ENCODE measurements around the gene EPB41L4A. TPM values are rescaled to one million over a fixed set of nuclear protein-coding genes. Genes with fewer than 3 reads are reported as not detected.

The EPB41L4A gene
- total and polyA plus RNA-seq, 9 donors: 2.7 to 12.3 (median 7.9) TPM

DNA sequence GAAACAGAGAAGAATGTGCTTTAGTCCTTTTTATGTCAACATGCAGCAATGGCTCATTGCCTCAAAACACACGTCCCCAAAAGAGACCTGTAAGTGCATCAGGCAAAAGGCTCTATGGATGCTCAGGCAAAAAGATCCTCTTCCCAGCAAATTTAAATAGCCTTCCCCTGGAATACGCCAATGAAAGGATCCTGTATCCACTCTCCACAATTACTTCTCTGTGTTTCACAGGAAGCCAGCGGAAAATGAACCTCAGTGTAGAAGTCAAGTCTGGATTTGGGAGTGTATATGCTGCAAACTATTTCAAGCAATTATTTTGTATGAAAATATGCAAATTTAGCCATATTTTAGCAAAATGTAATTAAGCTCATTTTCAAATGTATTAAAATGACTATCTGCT lies 217.9 kb downstream of the EPB41L4A start:
- no peak overlapping the region for H3K27ac ChIP-seq
- no peaks in the 10 kb centered on the region for H3K9me3 ChIP-seq
- H3K4me3 ChIP-seq: no peak overlapping the region
- 96 to 98% (median 97%) methylated on average over 3 of the region's 3 CpGs for WGBS, 3 donors
- intact Hi-C loops (cut with DNase I): no loop called here
- no peaks in the 10 kb centered on the region for H3K27me3 ChIP-seq
- no peaks in the 10 kb centered on the region for H3K36me3 ChIP-seq
- DNase-seq: no peak
- TF ChIP-seq, protein P1, sequence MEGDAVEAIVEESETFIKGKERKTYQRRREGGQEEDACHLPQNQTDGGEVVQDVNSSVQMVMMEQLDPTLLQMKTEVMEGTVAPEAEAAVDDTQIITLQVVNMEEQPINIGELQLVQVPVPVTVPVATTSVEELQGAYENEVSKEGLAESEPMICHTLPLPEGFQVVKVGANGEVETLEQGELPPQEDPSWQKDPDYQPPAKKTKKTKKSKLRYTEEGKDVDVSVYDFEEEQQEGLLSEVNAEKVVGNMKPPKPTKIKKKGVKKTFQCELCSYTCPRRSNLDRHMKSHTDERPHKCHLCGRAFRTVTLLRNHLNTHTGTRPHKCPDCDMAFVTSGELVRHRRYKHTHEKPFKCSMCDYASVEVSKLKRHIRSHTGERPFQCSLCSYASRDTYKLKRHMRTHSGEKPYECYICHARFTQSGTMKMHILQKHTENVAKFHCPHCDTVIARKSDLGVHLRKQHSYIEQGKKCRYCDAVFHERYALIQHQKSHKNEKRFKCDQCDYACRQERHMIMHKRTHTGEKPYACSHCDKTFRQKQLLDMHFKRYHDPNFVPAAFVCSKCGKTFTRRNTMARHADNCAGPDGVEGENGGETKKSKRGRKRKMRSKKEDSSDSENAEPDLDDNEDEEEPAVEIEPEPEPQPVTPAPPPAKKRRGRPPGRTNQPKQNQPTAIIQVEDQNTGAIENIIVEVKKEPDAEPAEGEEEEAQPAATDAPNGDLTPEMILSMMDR (IDR thresholded peaks at IDR 0.05): no peak
- TF ChIP-seq EP300 (IDR thresholded peaks at IDR 0.05) (no peak), POLR2A (IDR thresholded peaks at IDR 0.05) (no peak)
- H3K4me1 ChIP-seq (ENCODE audit: insufficient read depth): peaks cover 2% of the 10 kb centered on the region

DNA sequence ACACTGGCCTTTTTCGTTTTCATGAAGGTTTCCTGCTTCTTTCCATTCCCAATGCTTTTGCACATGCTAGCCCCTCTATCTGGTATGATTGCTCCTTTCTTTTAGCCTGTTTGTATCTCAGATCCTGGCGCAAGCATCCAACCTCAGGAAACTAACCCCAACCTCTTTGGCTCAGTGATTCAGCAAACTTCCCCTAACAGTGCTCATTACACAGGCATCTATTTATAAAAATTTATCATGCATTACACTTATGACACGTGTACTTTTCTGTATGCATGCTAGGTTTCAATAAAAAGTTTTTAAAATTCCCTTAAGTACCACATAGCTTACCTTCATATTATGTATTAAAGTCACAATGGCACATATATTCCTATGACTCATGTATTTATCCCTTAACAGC lies 218.9 kb downstream of the EPB41L4A start:
- Histone ChIP-seq H3K27me3 (no peaks in the 10 kb centered on the region), H3K4me3 (no peak overlapping the region), H3K9me3 (no peaks in the 10 kb centered on the region), H3K36me3 (no peaks in the 10 kb centered on the region), H3K27ac (no peak overlapping the region), H3K4me1 (ENCODE audit: insufficient read depth) (peaks cover 2% of the 10 kb centered on the region)
- WGBS, 3 donors: 89 to 95% (median 89%) methylated on average over 3 of the region's 3 CpGs
- TF ChIP-seq, protein P1 (IDR thresholded peaks at IDR 0.05): no peak
- TF ChIP-seq POLR2A (IDR thresholded peaks at IDR 0.05) (no peak), EP300 (IDR thresholded peaks at IDR 0.05) (no peak)
- DNase-seq: no peak
- intact Hi-C loops (cut with DNase I): no loop called here

DNA sequence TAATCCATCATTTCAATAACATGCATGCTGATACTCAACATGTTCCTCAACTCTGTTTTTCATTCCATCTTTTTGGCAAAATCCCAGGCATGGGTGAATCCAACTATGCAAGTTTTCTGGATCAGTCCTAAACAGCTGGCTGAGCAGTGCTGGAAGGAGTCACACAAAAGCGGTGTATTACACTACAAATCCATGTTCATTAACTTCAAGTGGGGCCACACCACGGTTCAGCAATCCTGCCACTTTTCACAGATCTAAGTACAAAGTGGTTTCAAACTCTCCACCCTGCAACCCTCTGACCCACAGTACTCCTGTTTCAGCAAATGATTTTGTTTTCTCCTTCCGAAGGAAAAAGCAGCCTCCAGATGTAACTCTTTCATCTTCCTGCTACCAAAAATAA lies 222.5 kb downstream of the EPB41L4A start:
- WGBS, 3 donors: 10 to 36% (median 14%) methylated on average over 3 of the region's 3 CpGs
- TF ChIP-seq POLR2A (IDR thresholded peaks at IDR 0.05): no peak
- TF ChIP-seq, protein P1 (IDR thresholded peaks at IDR 0.05): no peak
- no peak for TF ChIP-seq EP300 (IDR thresholded peaks at IDR 0.05)
- no peaks in the 10 kb centered on the region for H3K27me3 ChIP-seq
- H3K36me3 ChIP-seq: no peaks in the 10 kb centered on the region
- no peak overlapping the region for H3K4me3 ChIP-seq
- intact Hi-C loops (cut with DNase I): no loop called here
- no peaks in the 10 kb centered on the region for H3K9me3 ChIP-seq
- H3K4me1 ChIP-seq (ENCODE audit: insufficient read depth): peaks cover 2% of the 10 kb centered on the region
- no peak for DNase-seq
- H3K27ac ChIP-seq: no peak overlapping the region

DNA sequence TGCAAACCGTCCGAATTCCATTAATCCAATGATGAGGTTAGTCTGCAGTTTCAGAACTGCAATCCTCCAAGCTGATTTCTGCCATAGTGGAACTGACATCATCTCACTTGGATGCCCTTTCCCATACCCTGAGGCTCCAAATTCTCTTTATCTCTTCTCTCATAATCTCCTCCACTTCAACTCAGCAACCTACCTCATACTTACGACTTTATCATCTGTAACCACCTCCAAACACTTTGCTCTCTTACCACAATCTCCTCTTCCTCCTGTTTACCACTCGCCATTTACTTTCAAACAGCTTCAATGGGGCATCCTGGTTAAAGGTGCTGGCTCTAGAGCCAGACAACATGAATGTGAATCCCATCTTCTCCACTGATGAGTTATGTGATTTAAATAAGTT lies 223.2 kb downstream of the EPB41L4A start:
- Histone ChIP-seq H3K36me3 (no peaks in the 10 kb centered on the region), H3K4me3 (no peak overlapping the region), H3K9me3 (no peaks in the 10 kb centered on the region), H3K27ac (no peak overlapping the region), H3K27me3 (no peaks in the 10 kb centered on the region), H3K4me1 (ENCODE audit: insufficient read depth) (peaks cover 2% of the 10 kb centered on the region)
- WGBS, 3 donors: 89 to 93% (median 90%) methylated on average over 4 of the region's 4 CpGs
- no peak for TF ChIP-seq POLR2A (IDR thresholded peaks at IDR 0.05)
- TF ChIP-seq, protein P1 (IDR thresholded peaks at IDR 0.05): no peak
- no peak for TF ChIP-seq EP300 (IDR thresholded peaks at IDR 0.05)
- intact Hi-C loops (cut with DNase I): no loop called here
- no peak for DNase-seq

Measured in ovary (tissue), 9 donors.